Effector memory CD8-positive, alpha-beta T cell (primary cell): ENCODE data around the gene CILP.

Experiments used
- ATAC-seq: fragments of 150-1000 bp; cut with Tn5 transposase; replicated peaks from 2 replicates; pipeline ENCODE4 v1.10.0; 2021; ENCODE audit warnings: mild to moderate bottlenecking, moderate library complexity
- DNase-seq, 3 experiments: peaks; one replicate each; pipeline ENCODE4 v3.0.0; 2021
- H3K27ac Mint-ChIP-seq, 2 donors: one replicate each; pipeline ENCODE4 v1.8.0; 2022; ENCODE audit warnings: mild to moderate bottlenecking in 2 of 2, mixed read lengths in 2 of 2, moderate library complexity in 2 of 2
- H3K27me3 Mint-ChIP-seq, 2 donors: one replicate each; pipeline ENCODE4 v1.8.0; 2022; ENCODE audit warnings: mixed read lengths in 2 of 2
- H3K36me3 Mint-ChIP-seq: one replicate; pipeline ENCODE4 v1.8.0; 2022; ENCODE audit warnings: mild to moderate bottlenecking, moderate library complexity, mixed read lengths; ENCODE audit not compliant: insufficient read depth
- H3K4me1 Mint-ChIP-seq, 2 donors: one replicate each; pipeline ENCODE4 v1.8.0; 2022; ENCODE audit warnings: low read depth in 2 of 2, mixed read lengths in 2 of 2
- H3K4me3 Mint-ChIP-seq, 2 donors: one replicate each; pipeline ENCODE4 v1.8.0; 2022; ENCODE audit warnings: mild to moderate bottlenecking in 2 of 2, mixed read lengths in 2 of 2, moderate library complexity in 2 of 2
- H3K9me3 Mint-ChIP-seq, 2 donors: one replicate each; pipeline ENCODE4 v1.8.0; 2022; ENCODE audit warnings: mixed read lengths in 2 of 2

Gene CILP

DNA sequence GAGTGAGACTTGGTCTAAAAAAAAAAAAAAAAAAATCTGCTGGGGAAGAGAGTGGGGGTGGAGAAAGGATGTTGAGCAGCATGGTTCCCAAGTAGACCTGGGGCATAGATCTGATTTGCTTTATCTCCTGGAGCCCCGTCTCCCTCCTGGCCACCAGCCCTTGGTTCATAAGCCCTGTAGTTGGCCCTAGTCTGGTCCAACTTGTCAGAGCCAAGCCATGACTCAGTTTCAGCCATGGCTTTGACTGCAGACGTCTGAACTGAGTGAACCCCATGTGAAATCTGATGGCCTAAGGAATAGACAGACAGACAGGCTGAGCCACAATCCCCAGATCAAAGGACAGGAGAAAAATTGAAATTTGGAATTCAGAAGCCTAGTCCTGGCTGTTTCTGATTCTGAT is 2.0 kb upstream of the CILP start:
- Mint-ChIP-seq H3K27me3 (no peaks in the 10 kb centered on the region), H3K9me3 (no peaks in the 10 kb centered on the region), H3K27ac (no peak overlapping the region), H3K36me3 (no peaks in the 10 kb centered on the region), H3K4me3 (no peak overlapping the region), H3K4me1 (peaks cover 3 to 6% of the 10 kb centered on the region in 2 donors)
- ATAC-seq = no peak
- no peak for DNase-seq

DNA sequence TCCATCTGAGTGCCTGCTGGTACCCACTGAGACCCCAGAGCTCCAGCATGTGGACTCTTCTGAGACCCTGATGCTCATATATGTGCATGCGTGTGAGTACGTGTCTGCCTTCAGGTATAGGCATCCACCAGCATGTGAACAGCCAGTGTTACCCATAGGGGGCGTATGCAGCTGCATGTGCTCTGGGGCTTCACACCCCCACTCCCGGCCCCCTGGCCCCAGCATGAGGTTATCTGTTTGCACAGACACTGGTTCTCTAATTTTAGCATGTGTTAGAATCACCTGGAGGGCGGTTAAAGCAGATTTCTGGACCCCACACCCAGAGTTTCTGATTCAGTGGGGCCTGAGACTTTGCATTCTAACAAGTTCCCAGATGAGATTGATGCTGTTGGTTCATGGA is 824 bp upstream of the CILP start:
- peak; percentile 53 for ATAC-seq
- Mint-ChIP-seq H3K27ac (no peak overlapping the region), H3K9me3 (no peaks in the 10 kb centered on the region), H3K36me3 (peaks cover 2% of the 10 kb centered on the region), H3K4me1 (no peaks in the 10 kb centered on the region), H3K4me3 (no peak overlapping the region), H3K27me3 (peaks cover 0 to 9% of the 10 kb centered on the region in 2 donors)
- peak in 2 of 3 experiments; percentile 18 to 21 for DNase-seq

DNA sequence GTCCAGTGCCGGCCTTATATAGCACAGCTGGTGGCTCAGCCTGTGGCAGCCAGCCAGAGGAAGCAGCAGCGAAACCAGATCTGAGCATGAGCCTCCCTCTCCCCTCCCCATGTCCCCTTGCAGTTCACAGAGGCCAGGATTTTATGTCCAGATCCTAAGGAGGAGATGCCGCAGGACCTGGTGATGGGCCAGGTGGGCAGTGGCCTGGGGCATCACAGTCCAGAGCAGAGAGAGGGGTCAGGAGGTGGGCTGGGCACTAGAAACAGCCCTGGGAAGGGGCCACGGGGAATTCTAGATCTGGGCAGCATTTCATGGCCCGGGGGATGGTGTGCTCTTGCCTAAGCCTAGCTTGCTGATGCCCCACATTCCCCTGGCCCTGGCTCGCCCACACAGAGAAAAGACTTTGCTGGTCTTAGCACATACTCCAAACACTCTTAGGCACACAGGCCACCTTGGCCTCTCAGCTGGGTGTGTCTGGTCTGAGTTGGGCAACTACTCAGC is 259 bp upstream of the CILP start:
- H3K36me3 Mint-ChIP-seq = peaks cover 2% of the 10 kb centered on the region
- H3K27me3 Mint-ChIP-seq = peaks cover 0 to 14% of the 10 kb centered on the region in 2 donors
- no peaks in the 10 kb centered on the region for H3K9me3 Mint-ChIP-seq
- no peak overlapping the region for H3K4me3 Mint-ChIP-seq
- no peak for DNase-seq
- no peak overlapping the region for H3K27ac Mint-ChIP-seq
- no peaks in the 10 kb centered on the region for H3K4me1 Mint-ChIP-seq
- ATAC-seq = no peak

DNA sequence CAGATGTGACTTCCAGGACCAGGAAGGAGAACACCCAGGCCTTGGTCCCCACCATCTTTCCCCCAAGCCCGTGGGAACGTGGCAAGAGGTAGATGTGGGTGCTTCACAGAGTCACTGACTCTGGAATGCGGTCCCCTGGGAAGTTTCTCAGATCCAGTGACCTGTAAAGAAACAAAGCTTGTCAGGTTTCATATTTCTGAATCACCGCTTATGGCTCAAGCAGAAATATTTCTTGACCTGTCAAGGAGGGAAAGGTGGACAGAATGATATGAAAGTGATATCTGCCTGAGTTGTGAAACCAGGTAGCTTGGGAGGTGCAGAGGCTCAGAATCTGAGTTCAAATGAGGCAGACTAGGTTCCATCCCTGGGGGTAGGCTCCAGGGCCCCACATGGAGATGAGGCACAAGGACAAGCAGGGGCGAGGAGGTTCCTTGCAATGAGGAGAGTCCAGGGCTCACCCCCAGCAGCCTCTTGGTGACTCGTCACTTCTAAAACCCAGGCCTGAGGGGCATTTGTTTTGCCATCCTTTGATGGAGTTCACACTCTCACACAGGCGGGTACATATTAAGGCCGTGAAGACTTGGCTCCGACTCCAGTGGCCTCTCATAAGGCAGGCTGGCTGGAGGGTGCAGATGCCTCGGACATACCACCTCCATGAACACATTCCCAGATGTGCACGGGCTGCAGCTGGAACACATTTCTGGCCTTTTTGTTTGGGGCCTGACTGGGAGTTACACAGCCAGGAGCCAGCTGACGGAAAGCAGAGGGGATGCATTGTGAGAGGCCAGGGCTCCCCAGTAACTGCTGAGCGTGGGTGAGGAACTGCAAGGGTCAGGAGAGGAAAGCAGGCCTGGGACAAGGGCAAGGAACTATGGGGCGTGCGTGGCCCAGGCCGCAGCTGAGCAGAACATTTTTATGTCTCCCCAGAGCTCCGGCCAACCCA is 1.3 kb downstream of the CILP start:
- no peak for ATAC-seq
- Mint-ChIP-seq H3K27me3 (peaks cover 0 to 14% of the 10 kb centered on the region in 2 donors), H3K9me3 (no peaks in the 10 kb centered on the region), H3K4me3 (no peak overlapping the region), H3K4me1 (no peaks in the 10 kb centered on the region), H3K36me3 (peaks cover 2% of the 10 kb centered on the region), H3K27ac (no peak overlapping the region)
- no peak for DNase-seq

DNA sequence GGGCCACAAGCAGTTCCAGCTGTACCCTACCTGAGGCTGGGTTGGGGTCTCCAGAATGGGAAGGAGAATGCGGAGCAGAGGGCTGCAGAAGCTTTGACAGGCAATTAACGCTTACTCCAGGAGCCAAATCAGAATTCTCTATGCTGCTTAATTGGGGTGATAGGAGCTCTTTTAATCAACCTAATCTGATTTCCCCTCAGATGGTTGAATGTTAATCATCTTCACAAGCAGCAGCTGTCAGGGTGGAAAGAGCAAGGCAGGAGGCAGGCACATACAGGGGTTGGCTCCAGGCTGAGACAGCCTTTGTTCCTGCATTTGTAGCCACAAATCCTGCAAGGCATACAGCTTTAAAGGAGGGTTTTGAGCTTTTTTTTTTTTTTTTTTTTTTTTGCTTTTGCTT is 2.6 kb downstream of the CILP start:
- H3K36me3 Mint-ChIP-seq = peaks cover 2% of the 10 kb centered on the region
- no peak overlapping the region for H3K27ac Mint-ChIP-seq
- no peaks in the 10 kb centered on the region for H3K4me1 Mint-ChIP-seq
- no peak for ATAC-seq
- no peak for DNase-seq
- H3K4me3 Mint-ChIP-seq = no peak overlapping the region
- no peaks in the 10 kb centered on the region for H3K9me3 Mint-ChIP-seq
- H3K27me3 Mint-ChIP-seq = peaks cover 0 to 14% of the 10 kb centered on the region in 2 donors

DNA sequence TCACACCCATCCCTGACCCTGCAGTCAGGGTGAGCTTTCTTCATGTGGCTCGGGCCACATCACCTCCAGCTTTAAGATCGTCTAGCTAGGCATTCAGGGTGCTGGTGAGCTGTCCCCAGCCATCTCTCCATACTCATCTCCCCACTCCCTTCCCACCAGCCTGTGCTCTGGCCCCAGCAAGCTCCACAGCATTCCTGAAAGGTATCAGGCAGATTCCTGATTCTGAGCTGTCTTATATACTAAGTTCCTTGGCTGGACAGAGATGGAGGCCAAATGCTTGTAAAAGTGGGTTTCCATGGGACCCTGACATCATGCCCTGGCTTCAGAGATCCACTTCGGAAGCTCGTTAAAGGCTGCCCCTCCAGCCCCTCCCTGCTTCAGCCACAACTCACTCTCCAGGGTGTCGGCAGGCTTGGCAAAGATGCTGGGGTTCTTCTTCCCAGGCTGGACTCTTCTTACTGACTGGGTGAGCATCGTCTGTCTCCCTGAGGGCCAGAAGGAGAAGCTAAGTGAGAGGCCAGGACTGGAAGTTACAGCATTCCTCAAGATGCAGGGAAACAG is 3.9 kb downstream of the CILP start:
- Mint-ChIP-seq H3K4me3 (no peak overlapping the region), H3K9me3 (no peaks in the 10 kb centered on the region), H3K27ac (no peak overlapping the region), H3K36me3 (peaks cover 2% of the 10 kb centered on the region), H3K27me3 (peaks cover 0 to 14% of the 10 kb centered on the region in 2 donors), H3K4me1 (no peaks in the 10 kb centered on the region)
- ATAC-seq (no peak), DNase-seq (no peak)

DNA sequence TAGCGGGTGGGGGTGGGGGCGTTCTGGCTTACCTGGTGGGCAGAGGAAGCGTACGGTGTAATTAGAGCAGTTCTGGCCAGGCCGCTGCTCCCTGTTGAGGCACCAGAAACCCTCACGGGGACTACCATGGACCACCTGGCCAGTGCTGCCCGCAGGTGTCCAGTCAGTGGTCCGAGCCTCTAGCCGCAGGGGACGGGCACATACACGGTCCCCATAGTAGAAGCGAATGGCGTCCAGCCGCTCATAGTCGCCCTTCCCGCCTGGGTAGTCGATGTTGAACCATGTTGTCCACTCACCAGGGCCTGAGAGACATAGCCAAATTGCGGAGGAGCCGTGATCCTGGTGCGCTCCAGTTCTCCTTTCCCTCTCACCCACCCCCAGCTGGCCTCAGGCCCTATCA is 4.5 kb downstream of the CILP start:
- Mint-ChIP-seq H3K9me3 (no peaks in the 10 kb centered on the region), H3K36me3 (peaks cover 2% of the 10 kb centered on the region), H3K4me3 (no peak overlapping the region), H3K27me3 (peaks cover 0 to 14% of the 10 kb centered on the region in 2 donors), H3K27ac (no peak overlapping the region), H3K4me1 (no peaks in the 10 kb centered on the region)
- no peak for DNase-seq
- no peak for ATAC-seq

DNA sequence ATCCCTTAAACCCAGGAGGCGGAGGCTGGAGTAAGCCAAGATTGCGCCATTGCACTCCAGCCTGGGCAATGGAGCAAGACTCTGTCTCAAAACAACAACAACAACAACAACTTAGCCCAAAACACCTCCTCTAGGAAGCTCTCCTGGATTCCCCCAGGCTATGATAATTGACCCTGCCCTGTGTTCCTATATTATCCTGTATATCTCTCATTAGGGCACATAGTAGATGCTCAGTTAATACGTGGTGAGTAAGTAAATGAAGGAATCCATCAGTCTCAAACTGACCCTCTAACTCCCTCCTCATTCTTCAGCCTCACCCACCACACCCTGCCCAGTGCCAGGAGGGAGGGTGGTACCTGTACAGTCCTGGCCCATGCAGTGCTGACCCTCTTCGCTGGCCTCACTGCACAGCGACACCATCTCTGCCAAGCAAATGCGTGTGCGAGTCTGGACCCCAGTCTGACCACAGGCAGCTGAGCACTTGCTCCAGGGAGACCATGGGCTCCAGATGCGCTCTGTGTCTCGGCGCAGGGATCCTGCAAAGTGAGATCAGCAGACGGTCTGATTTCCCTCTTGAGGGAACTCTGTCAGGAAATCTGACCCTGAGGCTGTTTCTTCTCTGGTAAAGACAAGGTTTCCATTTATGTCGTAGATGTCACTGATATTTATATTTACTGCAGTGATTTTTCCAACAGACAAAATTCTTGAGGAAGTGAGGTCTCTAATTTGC is 6.2 kb downstream of the CILP start:
- Mint-ChIP-seq H3K9me3 (no peaks in the 10 kb centered on the region), H3K4me3 (no peak overlapping the region), H3K36me3 (peaks cover 2% of the 10 kb centered on the region), H3K27me3 (peaks cover 0 to 14% of the 10 kb centered on the region in 2 donors), H3K4me1 (no peaks in the 10 kb centered on the region), H3K27ac (no peak overlapping the region)
- ATAC-seq (no peak), DNase-seq (no peak)

DNA sequence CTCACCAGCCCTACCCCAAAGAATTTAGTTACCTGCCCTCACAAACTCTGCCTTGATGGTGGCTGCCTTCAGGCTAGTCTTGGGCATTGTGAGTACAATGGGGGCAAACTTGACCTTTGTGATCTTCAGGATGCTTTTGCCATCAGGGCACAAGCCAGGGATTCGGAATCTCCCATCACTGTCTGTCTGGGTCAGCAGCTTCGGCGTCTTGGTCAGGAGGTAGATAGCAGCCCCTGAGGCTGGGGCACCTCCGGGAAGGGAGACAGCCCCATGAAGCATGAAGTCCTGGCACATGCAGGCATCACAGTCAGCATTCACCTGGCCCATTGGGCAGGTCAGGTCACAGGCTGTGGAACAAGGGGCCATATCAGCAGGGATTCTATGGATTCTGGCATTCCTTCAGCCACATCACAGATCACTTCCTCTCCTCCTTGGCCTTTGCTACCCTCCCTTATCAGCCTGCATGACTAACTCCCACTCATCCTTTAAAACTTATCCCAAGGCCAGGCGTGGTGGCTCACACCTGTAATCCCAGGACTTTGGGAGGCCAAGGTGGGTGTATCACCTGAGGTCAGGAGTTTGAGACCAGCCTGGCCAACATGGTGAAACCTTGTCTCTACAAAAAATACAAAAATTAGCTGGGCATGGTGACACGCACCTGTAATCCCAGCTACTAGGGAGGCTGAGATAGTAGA is 6.9 kb downstream of the CILP start:
- H3K27me3 Mint-ChIP-seq = peaks cover 0 to 14% of the 10 kb centered on the region in 2 donors
- no peak for DNase-seq
- H3K36me3 Mint-ChIP-seq = peaks cover 2% of the 10 kb centered on the region
- H3K4me3 Mint-ChIP-seq = no peak overlapping the region
- no peaks in the 10 kb centered on the region for H3K4me1 Mint-ChIP-seq
- H3K9me3 Mint-ChIP-seq = no peaks in the 10 kb centered on the region
- no peak for ATAC-seq
- H3K27ac Mint-ChIP-seq = no peak overlapping the region

DNA sequence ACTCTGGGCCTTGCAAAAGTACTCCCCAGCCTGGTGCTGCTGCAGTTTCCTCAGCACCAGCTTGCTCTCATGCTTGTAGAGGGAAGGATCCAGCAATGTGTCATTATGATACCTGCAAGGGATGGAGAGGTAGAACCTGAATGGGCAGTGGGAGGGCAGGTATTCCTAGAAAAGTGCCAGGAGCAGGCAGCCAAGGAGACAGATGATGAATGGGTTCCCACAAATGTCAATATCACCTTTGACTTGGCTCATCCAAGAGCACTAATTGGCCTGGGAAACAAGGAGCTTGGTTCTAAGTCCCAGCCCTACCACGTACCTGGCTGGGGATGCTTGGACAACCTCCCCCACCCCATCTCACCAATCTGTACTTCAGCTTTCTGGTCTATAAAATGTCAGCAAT is 9.4 kb downstream of the CILP start:
- Mint-ChIP-seq H3K4me1 (no peaks in the 10 kb centered on the region), H3K4me3 (no peak overlapping the region), H3K36me3 (no peaks in the 10 kb centered on the region), H3K9me3 (no peaks in the 10 kb centered on the region), H3K27me3 (peaks cover 0 to 3% of the 10 kb centered on the region in 2 donors), H3K27ac (no peak overlapping the region)
- ATAC-seq (no peak), DNase-seq (no peak)

DNA sequence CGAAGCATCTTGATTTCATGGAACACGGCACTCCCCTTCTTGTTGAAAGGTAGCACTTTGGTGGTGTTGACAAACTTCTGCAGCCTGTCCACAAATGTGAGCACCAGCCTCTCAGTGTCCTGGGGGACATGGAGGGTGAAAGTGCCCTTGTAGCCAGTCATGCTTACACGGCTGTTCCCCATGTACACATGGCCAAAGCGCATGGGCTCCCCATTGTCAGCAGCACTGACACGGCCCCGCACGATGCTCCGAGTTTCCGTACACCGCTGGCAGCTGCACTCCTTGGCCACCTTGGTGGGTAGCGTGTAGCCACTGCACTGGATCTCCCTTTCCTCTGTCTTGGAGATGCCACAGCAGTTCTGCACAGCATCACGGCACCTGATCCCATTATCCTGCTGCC is 12.7 kb downstream of the CILP start:
- H3K4me1 Mint-ChIP-seq = no peaks in the 10 kb centered on the region
- H3K27ac Mint-ChIP-seq = peak overlapping the region in 1 of 2 donors; percentile 19
- H3K27me3 Mint-ChIP-seq = no peaks in the 10 kb centered on the region
- DNase-seq (no peak), ATAC-seq (no peak)
- H3K4me3 Mint-ChIP-seq = no peak overlapping the region
- no peaks in the 10 kb centered on the region for H3K9me3 Mint-ChIP-seq
- H3K36me3 Mint-ChIP-seq = no peaks in the 10 kb centered on the region

DNA sequence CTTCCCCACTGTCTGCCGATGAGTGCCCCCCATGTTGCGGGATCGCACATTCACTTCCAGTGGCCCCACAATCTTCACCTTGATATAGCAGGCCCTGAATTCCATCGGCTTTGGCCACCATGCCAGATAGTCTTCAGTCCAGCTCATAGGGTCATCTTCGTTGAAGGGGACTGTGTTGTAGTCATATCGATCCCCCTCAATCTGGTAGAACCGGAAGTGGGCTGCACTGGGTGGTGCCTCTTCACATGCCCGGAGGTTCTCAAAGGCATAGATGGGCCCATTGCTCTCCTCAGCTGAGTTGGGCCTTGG is 14.0 kb downstream of the CILP start:
- H3K27me3 Mint-ChIP-seq = no peaks in the 10 kb centered on the region
- no peaks in the 10 kb centered on the region for H3K9me3 Mint-ChIP-seq

DNA sequence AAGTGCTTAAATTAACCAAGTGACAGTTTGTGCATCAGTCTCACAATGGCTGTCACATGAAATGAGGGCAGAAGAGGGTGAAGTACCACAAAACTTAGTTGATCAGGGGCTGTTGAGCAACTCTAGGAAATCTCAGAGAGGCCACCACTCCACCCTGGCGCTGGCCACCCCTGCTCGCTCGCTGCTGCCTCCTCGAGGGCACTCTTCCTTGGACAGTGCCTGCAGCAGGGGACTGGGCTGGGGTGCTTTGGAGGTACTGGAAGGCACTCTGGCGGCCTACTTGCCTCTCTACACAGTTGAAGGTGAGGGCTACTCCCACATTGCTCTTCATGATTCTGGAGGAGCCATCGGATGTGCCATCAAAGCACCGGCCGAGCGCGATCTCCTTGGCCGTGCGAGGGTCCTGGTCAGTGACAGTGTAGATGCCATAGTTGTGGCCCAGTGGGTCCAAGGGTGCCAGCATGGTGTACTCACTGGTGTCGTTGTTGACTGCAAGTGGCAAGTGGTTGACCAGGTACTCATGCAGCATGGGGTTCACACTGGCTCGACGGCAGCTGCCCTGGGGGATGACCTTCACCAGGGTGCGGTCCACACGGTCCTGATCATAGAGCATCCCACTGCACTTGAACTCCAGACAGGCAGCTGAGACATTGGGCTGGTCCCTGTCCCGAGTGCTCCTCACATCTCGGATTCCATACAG is 14.5 kb downstream of the CILP start:
- no peaks in the 10 kb centered on the region for H3K9me3 Mint-ChIP-seq
- ATAC-seq = no peak
- no peaks in the 10 kb centered on the region for H3K27me3 Mint-ChIP-seq
- no peak for DNase-seq
- H3K36me3 Mint-ChIP-seq = no peaks in the 10 kb centered on the region
- no peak overlapping the region for H3K27ac Mint-ChIP-seq
- peaks cover 0 to 1% of the 10 kb centered on the region in 2 donors for H3K4me1 Mint-ChIP-seq
- no peak overlapping the region for H3K4me3 Mint-ChIP-seq

More for the DNA sequence above, 14.0 kb downstream of the CILP start:
- Mint-ChIP-seq H3K4me3 (no peak overlapping the region), H3K4me1 (no peaks in the 10 kb centered on the region), H3K36me3 (no peaks in the 10 kb centered on the region), H3K27ac (no peak overlapping the region)
- no peak for DNase-seq
- no peak for ATAC-seq
